H1 (cell line): ENCODE results near the gene PTPN1. TPM values are rescaled to one million over a fixed set of nuclear protein-coding genes. Genes with fewer than 3 reads are reported as not detected.

Experiments used
- ASH2L ChIP-seq: fragments of 200-600, 300-600 bp; sonication (generic); IDR thresholded peaks from one replicate; pipeline ENCODE4 v1.7.1; 2017; ENCODE audit warnings: low read length
- CHD7 ChIP-seq: fragments of 300-600 bp; sonication (generic); IDR thresholded peaks from 2 replicates; pipeline ENCODE4 v1.7.1; 2012; ENCODE audit warnings: low read length, moderate library complexity, mild to moderate bottlenecking, inconsistent platforms; ENCODE audit not compliant: insufficient replicate concordance
- KDM5A ChIP-seq: fragments of 200-600 bp; IDR thresholded peaks from 2 replicates; pipeline ENCODE4 v1.7.1; 2012; ENCODE audit warnings: mild to moderate bottlenecking, low read length, inconsistent platforms, mixed read lengths
- TEAD4 ChIP-seq: IDR thresholded peaks from 2 replicates; pipeline ENCODE4 v1.6.1; 2012; ENCODE audit warnings: low read depth, low read length, inconsistent platforms, mixed read lengths
- polyA plus RNA-seq, 7 experiments: library from polyadenylated mRNA; depleted of rRNA in 3 of 7; stranded (reverse) in 5 of 7; unstranded in 2 of 7; fragments of >200 nt in 5 of 7; fragments of 200-250 nt in 2 of 7; gene quantifications; 1 replicate in 5 of 7; 2 replicates in 1 of 7; 4 replicates in 1 of 7; pipeline versions ENCODE4 v1.2.1 to v1.2.3, GENCODE V29; 2011 to 2013; ENCODE audit warnings: missing spikeins in 2 of 7, mixed read lengths in 2 of 7
- total RNA-seq: library from RNA; stranded (reverse); fragmentation: NEBNext Ultra II Directional; extraction: Animal tissue kit (Norgen Biotek cat#: 25700); gene quantifications from 2 replicates; pipeline ENCODE4 v1.2.1, GENCODE V29; 2021

The PTPN1 gene
- total and polyA plus RNA-seq, 2 of the 8 experiments (the other 6 are each of a cell fraction or from before 2014, with no cell fraction given), result 18.6 to 32.1 TPM

GRCh38 chr20:50625986-50626677 lies 115.9 kb downstream of the PTPN1 start (continued):
- TF ChIP-seq CHD7 (no peak), KDM5A (no peak), TEAD4 (no peak), ASH2L (no peak)
